HepG2 (cell line): ENCODE data around the gene ARPIN. TPM values are rescaled to one million over a fixed set of nuclear protein-coding genes. Genes with fewer than 3 reads are reported as not detected.
A peak's percentile ranks its signal among the peaks of the same experiment; 100 is the strongest.

Experiments used
- AGO1 ChIP-seq: fragments of 200-400 bp; formaldehyde crosslinking; IDR thresholded peaks from 2 replicates; pipeline ENCODE4 v1.6.1; 2017; ENCODE audit warnings: mild to moderate bottlenecking, low read depth, low read length, moderate library complexity; ENCODE audit not compliant: poor library complexity, severe bottlenecking
- CBX1 ChIP-seq: IDR thresholded peaks from one replicate; pipeline ENCODE4 v1.6.1; 2016; ENCODE audit warnings: antibody characterized with exemption, low read depth
- FOXP1 ChIP-seq, 2 experiments: fragments of 450-650 bp in 1 of 2; IDR thresholded peaks; 2 replicates each; pipeline ENCODE4 v1.6.1; 2017 to 2018; ENCODE audit warnings: antibody characterized with exemption in 1 of 2
- HNRNPLL ChIP-seq: fragments of 200-400 bp; formaldehyde crosslinking; IDR thresholded peaks from 2 replicates; pipeline ENCODE4 v1.6.1; 2017; ENCODE audit warnings: mild to moderate bottlenecking, low read depth, low read length; ENCODE audit not compliant: poor library complexity, severe bottlenecking
- KAT2B ChIP-seq: fragments of 150-350 bp; IDR thresholded peaks from 2 replicates; pipeline ENCODE4 v1.6.1; 2014; ENCODE audit warnings: low read depth, low read length, borderline replicate concordance
- MTF1 ChIP-seq: sonication (generic); formaldehyde crosslinking; IDR thresholded peaks from 2 replicates; pipeline ENCODE4 v1.5.0; 2020; ENCODE audit warnings: missing genetic modification reagents
- MXD1 ChIP-seq: sonication (generic); formaldehyde crosslinking; IDR thresholded peaks from 2 replicates; pipeline ENCODE4 v1.4.0; 2020; ENCODE audit warnings: mild to moderate bottlenecking, missing genetic modification reagents
- MYC ChIP-seq: sonication (generic); formaldehyde crosslinking; IDR thresholded peaks from 2 replicates; pipeline ENCODE4 v1.9.0; 2021; ENCODE audit warnings: missing genetic modification reagents, borderline replicate concordance
- NBN ChIP-seq: fragments of 450-650 bp; conservative IDR thresholded peaks from 2 replicates; pipeline ENCODE4 v1.6.1; 2017
- NONO ChIP-seq, 2 experiments: fragments of 450-650 bp in 1 of 2; sonication (generic) in 1 of 2; formaldehyde crosslinking in 1 of 2; IDR thresholded peaks in 1 of 2; conservative IDR thresholded peaks in 1 of 2; 2 replicates each; pipeline versions ENCODE4 v1.6.1 to v1.8.0; 2017 to 2022; ENCODE audit warnings: mild to moderate bottlenecking in 1 of 2, missing genetic modification reagents in 1 of 2, moderate library complexity in 1 of 2
- NR2C2 ChIP-seq: sonication (generic); formaldehyde crosslinking; IDR thresholded peaks from 2 replicates; pipeline ENCODE4 v1.4.0; 2020; ENCODE audit warnings: missing genetic modification reagents, mild to moderate bottlenecking, moderate library complexity, borderline replicate concordance
- NR2F6 ChIP-seq, 2 experiments: IDR thresholded peaks; 2 replicates each; pipeline ENCODE4 v1.6.1; 2016; ENCODE audit warnings: antibody characterized with exemption in 1 of 2, mild to moderate bottlenecking in 1 of 2
- REL ChIP-seq: sonication (generic); formaldehyde crosslinking; conservative IDR thresholded peaks from 2 replicates; pipeline ENCODE4 v1.8.0; 2022; ENCODE audit warnings: mild to moderate bottlenecking, missing genetic modification reagents, moderate library complexity
- RFXANK ChIP-seq: IDR thresholded peaks from 2 replicates; pipeline ENCODE4 v1.6.1; 2016
- SNAPC4 ChIP-seq: sonication (generic); formaldehyde crosslinking; IDR thresholded peaks from 2 replicates; pipeline ENCODE4 v1.4.0; 2020; ENCODE audit warnings: mild to moderate bottlenecking, missing genetic modification reagents
- ZFYVE20 ChIP-seq: sonication (generic); formaldehyde crosslinking; IDR thresholded peaks from 2 replicates; pipeline ENCODE4 v1.8.0; 2023; ENCODE audit warnings: low read depth, mild to moderate bottlenecking, moderate library complexity, missing genetic modification reagents, borderline replicate concordance
- ZNF10 ChIP-seq: sonication (generic); formaldehyde crosslinking; IDR thresholded peaks from 2 replicates; pipeline ENCODE4 v1.4.0; 2020; ENCODE audit warnings: mild to moderate bottlenecking, low read depth, missing genetic modification reagents, borderline replicate concordance
- ZNF136 ChIP-seq: sonication (generic); formaldehyde crosslinking; IDR thresholded peaks from 2 replicates; pipeline ENCODE4 v1.8.1; 2022; ENCODE audit warnings: low read depth, mild to moderate bottlenecking, moderate library complexity, missing genetic modification reagents
- ZNF747 ChIP-seq: sonication (generic); formaldehyde crosslinking; IDR thresholded peaks from 2 replicates; pipeline ENCODE4 v1.8.1; 2023; ENCODE audit warnings: missing genetic modification reagents, mild to moderate bottlenecking, borderline replicate concordance
- polyA plus RNA-seq, 8 experiments: library from polyadenylated mRNA; depleted of rRNA in 3 of 8; stranded (reverse) in 7 of 8; unstranded in 1 of 8; fragments of >200 nt; fragmentation: Illumina TruSeq in 4 of 8; extraction: Trizol in 4 of 8; gene quantifications; 2 replicates each; pipeline versions ENCODE4 v1.2.1 to v1.2.3, GENCODE V29; 2011 to 2016; ENCODE audit warnings: low read depth in 4 of 8, missing spikeins in 1 of 8, mixed read lengths in 1 of 8; ENCODE audit not compliant: insufficient read depth in 1 of 8
- total RNA-seq, 5 experiments: library from RNA; depleted of rRNA; stranded (reverse); fragments of >200 nt; fragmentation: Illumina TruSeq; extraction: Trizol; gene quantifications; 2 replicates each; pipeline ENCODE4 v1.2.3, GENCODE V29; 2016; ENCODE audit warnings: low read depth in 1 of 5
- TF ChIP-seq, protein P1 (sequence below): IDR thresholded peaks from 2 replicates; pipeline ENCODE4 v1.6.1; 2016; ENCODE audit warnings: missing genetic modification reagents, missing compliant biosample characterization
- TF ChIP-seq, protein P2 (sequence below): sonication (generic); formaldehyde crosslinking; IDR thresholded peaks from 2 replicates; pipeline ENCODE4 v1.8.1; 2023; ENCODE audit warnings: mild to moderate bottlenecking, inconsistent platforms, moderate library complexity, missing genetic modification reagents, borderline replicate concordance

The ARPIN gene
- total and polyA plus RNA-seq, 2 of the 13 experiments (the other 11 are each of a cell fraction or from before 2014, with no cell fraction given), result 2.8 to 5.0 TPM

GRCh38 chr15:89893696-89894447 lies 18.9 kb downstream of the ARPIN start, which contains the start of gene AP3S2 (continued):
- TF ChIP-seq KAT2B (no peak), NR2F6 (IDR thresholded peaks at IDR 0.05) (peak; percentile 27; the same call in 1 of the 2 replicates), NR2F6 (CRISPR knock-in tag; IDR thresholded peaks at IDR 0.05) (peak; percentile 70), RFXANK (CRISPR knock-in tag) (peak; percentile 82; the same call in 1 of the 2 replicates), FOXP1 (IDR thresholded peaks at IDR 0.05) (no peak), FOXP1 (CRISPR knock-in tag; IDR thresholded peaks at IDR 0.05) (peak; percentile 59), AGO1 (peak; percentile 72), MXD1 (CRISPR knock-in tag) (0 out of 2 replicates have a peak, but pooled peaks have one; percentile 51), NBN (no peak), SNAPC4 (CRISPR knock-in tag) (peak; percentile 82; the same call in 1 of the 2 replicates), HNRNPLL (peak; percentile 80), ZNF747 (peak; percentile 79; the same call in 1 of the 2 replicates), CBX1 (peak; percentile 86), MTF1 (CRISPR knock-in tag) (no peak), REL (CRISPR knock-in tag) (0 out of 2 replicates have a peak, but pooled peaks have one; percentile 57), ZNF136 (CRISPR knock-in tag) (0 out of 2 replicates have a peak, but pooled peaks have one; percentile 93), ZNF10 (0 out of 2 replicates have a peak, but pooled peaks have one; percentile 65), NR2C2 (peak; percentile 97), NONO (IDR thresholded peaks at IDR 0.05) (no peak), NONO (CRISPR knock-in tag; conservative IDR thresholded peaks at IDR 0.05) (peak; percentile 99), MYC (peak; percentile 92), ZFYVE20 (CRISPR knock-in tag) (peak; percentile 21; the same call in 1 of the 2 replicates)
- TF ChIP-seq, protein P1, sequence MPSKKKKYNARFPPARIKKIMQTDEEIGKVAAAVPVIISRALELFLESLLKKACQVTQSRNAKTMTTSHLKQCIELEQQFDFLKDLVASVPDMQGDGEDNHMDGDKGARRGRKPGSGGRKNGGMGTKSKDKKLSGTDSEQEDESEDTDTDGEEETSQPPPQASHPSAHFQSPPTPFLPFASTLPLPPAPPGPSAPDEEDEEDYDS (CRISPR knock-in tag), result peak; percentile 84
- TF ChIP-seq, protein P2, sequence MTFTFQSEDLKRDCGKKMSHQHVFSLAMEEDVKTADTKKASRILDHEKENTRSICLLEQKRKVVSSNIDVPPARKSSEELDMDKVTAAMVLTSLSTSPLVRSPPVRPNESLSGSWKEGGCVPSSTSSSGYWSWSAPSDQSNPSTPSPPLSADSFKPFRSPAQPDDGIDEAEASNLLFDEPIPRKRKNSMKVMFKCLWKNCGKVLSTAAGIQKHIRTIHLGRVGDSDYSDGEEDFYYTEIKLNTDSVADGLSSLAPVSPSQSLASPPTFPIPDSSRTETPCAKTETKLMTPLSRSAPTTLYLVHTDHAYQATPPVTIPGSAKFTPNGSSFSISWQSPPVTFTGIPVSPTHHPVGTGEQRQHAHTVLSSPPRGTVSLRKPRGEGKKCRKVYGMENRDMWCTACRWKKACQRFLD (CRISPR knock-in tag), result no peak; the same call in 1 of the 2 replicates
